Loucy (cell line): ENCODE measurements around the gene SIAH1.

ENCODE experiments used
- CTCF ChIP-seq: fragments of 200-600 bp; sonication (generic); conservative IDR thresholded peaks from 2 replicates; pipeline ENCODE4 v1.5.1; 2014; ENCODE audit warnings: mild to moderate bottlenecking, antibody characterized with exemption, low read length
- EZH2phosphoT487 ChIP-seq: fragments of 200-600 bp; IDR thresholded peaks from 2 replicates; pipeline ENCODE4 v1.6.1; 2018; ENCODE audit warnings: antibody characterized with exemption, mild to moderate bottlenecking, moderate library complexity, borderline replicate concordance

GRCh38 chr16:48353565-48354163 is 31.5 kb downstream of the SIAH1 start:
- TF ChIP-seq CTCF: peak; percentile 98
- TF ChIP-seq EZH2phosphoT487: no peak
